Measurements from ENCODE around the gene FOXD2. TPM values are rescaled to one million over a fixed set of nuclear protein-coding genes. Genes with fewer than 3 reads are reported as not detected.

FOXD2 gene
- total RNA-seq, 1 experiment from 2014 or later, result 0.07 TPM

DNA sequence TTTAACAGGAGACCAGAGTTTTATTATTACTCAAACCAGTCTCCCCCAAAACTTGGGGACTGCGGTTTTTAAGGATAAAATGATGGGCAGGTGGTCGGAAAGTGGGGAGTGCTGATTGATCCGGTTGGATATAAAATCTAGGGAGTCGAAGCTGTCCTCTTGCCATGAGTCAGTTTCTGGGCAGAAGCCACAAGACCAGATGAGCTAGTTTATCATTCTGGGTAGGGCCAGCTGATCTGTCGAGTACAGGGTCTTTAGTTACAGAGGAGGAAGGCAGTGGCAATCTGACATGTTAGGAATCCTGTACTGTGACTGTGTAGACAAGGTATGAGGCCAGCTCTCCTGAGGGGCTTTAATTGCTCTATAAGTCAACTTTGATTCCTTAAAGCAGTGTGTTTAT, 44.7 kb upstream of the FOXD2 start:
- Mint-ChIP-seq H3K4me1 (no peaks in the 10 kb centered on the region), H3K36me3 (no peaks in the 10 kb centered on the region), H3K27ac (no peak overlapping the region), H3K4me3 (no peak overlapping the region), H3K27me3 (ENCODE audit: low read depth) (peaks cover 41% of the 10 kb centered on the region), H3K9me3 (no peaks in the 10 kb centered on the region)
- POLR2A ChIA-PET, result no interaction called here
- TF ChIP-seq, protein P1, sequence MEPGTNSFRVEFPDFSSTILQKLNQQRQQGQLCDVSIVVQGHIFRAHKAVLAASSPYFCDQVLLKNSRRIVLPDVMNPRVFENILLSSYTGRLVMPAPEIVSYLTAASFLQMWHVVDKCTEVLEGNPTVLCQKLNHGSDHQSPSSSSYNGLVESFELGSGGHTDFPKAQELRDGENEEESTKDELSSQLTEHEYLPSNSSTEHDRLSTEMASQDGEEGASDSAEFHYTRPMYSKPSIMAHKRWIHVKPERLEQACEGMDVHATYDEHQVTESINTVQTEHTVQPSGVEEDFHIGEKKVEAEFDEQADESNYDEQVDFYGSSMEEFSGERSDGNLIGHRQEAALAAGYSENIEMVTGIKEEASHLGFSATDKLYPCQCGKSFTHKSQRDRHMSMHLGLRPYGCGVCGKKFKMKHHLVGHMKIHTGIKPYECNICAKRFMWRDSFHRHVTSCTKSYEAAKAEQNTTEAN (CRISPR knock-in tag; IDR thresholded peaks at IDR 0.05), result no peak
- no peak for TF ChIP-seq ATF1 (CRISPR knock-in tag; IDR thresholded peaks at IDR 0.05)
- TF ChIP-seq, protein P2, sequence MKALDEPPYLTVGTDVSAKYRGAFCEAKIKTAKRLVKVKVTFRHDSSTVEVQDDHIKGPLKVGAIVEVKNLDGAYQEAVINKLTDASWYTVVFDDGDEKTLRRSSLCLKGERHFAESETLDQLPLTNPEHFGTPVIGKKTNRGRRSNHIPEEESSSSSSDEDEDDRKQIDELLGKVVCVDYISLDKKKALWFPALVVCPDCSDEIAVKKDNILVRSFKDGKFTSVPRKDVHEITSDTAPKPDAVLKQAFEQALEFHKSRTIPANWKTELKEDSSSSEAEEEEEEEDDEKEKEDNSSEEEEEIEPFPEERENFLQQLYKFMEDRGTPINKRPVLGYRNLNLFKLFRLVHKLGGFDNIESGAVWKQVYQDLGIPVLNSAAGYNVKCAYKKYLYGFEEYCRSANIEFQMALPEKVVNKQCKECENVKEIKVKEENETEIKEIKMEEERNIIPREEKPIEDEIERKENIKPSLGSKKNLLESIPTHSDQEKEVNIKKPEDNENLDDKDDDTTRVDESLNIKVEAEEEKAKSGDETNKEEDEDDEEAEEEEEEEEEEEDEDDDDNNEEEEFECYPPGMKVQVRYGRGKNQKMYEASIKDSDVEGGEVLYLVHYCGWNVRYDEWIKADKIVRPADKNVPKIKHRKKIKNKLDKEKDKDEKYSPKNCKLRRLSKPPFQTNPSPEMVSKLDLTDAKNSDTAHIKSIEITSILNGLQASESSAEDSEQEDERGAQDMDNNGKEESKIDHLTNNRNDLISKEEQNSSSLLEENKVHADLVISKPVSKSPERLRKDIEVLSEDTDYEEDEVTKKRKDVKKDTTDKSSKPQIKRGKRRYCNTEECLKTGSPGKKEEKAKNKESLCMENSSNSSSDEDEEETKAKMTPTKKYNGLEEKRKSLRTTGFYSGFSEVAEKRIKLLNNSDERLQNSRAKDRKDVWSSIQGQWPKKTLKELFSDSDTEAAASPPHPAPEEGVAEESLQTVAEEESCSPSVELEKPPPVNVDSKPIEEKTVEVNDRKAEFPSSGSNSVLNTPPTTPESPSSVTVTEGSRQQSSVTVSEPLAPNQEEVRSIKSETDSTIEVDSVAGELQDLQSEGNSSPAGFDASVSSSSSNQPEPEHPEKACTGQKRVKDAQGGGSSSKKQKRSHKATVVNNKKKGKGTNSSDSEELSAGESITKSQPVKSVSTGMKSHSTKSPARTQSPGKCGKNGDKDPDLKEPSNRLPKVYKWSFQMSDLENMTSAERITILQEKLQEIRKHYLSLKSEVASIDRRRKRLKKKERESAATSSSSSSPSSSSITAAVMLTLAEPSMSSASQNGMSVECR (CRISPR knock-in tag; IDR thresholded peaks at IDR 0.05; ENCODE audit: borderline replicate concordance), result no peak
- no peak for TF ChIP-seq GABPB1 (CRISPR knock-in tag; IDR thresholded peaks at IDR 0.05)
- no peak for TF ChIP-seq FOXP1 (CRISPR knock-in tag; IDR thresholded peaks at IDR 0.05; ENCODE audit: borderline replicate concordance)
- TF ChIP-seq, protein P3, sequence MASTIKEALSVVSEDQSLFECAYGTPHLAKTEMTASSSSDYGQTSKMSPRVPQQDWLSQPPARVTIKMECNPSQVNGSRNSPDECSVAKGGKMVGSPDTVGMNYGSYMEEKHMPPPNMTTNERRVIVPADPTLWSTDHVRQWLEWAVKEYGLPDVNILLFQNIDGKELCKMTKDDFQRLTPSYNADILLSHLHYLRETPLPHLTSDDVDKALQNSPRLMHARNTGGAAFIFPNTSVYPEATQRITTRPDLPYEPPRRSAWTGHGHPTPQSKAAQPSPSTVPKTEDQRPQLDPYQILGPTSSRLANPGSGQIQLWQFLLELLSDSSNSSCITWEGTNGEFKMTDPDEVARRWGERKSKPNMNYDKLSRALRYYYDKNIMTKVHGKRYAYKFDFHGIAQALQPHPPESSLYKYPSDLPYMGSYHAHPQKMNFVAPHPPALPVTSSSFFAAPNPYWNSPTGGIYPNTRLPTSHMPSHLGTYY (CRISPR knock-in tag; IDR thresholded peaks at IDR 0.05), result no peak
- no peak for TF ChIP-seq IRF2 (CRISPR knock-in tag; IDR thresholded peaks at IDR 0.05; ENCODE audit: borderline replicate concordance, low read depth)
- no peak for TF ChIP-seq ETV6 (CRISPR knock-in tag; IDR thresholded peaks at IDR 0.05)
- DNase-seq (ENCODE audit: low spot score), result no peak
- no peak for ATAC-seq
- CTCF ChIA-PET, result interaction anchor here (1.8 to 5.5 kb wide), 2 partner anchors 32 to 43 kb away, joined by 7 to 79 read pairs; partner anchors contain the start of gene FOXD2

DNA sequence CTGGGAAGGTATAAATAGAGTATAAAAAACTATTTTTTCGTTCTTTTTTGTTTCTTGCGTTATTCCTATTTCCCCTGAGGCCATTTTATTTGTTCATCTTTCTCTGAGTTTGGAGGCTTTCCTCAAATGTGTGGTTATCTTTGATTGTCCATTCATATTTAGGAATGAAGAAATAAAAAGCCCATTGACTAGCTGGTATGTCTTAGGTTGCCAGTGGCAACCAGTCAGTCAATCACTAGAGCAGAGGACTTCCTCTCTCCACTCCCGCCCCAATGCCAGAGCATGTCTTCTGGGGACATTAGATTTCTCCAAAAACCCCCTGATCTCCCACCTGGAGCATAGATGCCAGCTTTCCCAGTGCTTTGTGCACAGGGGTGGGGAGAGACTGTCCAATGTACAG, 42.4 kb upstream of the FOXD2 start:
- peaks cover 45% of the 10 kb centered on the region for H3K27me3 Mint-ChIP-seq (ENCODE audit: low read depth)
- CTCF ChIA-PET, result interaction anchor here (1.5 kb wide), 1 partner anchor 37 kb away, joined by 4 read pairs; no protein-coding TSS in a partner anchor

More for the DNA sequence above, 42.4 kb upstream of the FOXD2 start:
- H3K27ac Mint-ChIP-seq, result no peak overlapping the region
- ATAC-seq, result no peak
- POLR2A ChIA-PET, result no interaction called here
- H3K9me3 Mint-ChIP-seq, result no peaks in the 10 kb centered on the region
- no peaks in the 10 kb centered on the region for H3K4me1 Mint-ChIP-seq
- no peak overlapping the region for H3K4me3 Mint-ChIP-seq
- no peaks in the 10 kb centered on the region for H3K36me3 Mint-ChIP-seq
- no peak for DNase-seq (ENCODE audit: low spot score)
- TF ChIP-seq MXD4 (CRISPR knock-in tag; IDR thresholded peaks at IDR 0.05; ENCODE audit: borderline replicate concordance), result no peak
- TF ChIP-seq, protein P4, sequence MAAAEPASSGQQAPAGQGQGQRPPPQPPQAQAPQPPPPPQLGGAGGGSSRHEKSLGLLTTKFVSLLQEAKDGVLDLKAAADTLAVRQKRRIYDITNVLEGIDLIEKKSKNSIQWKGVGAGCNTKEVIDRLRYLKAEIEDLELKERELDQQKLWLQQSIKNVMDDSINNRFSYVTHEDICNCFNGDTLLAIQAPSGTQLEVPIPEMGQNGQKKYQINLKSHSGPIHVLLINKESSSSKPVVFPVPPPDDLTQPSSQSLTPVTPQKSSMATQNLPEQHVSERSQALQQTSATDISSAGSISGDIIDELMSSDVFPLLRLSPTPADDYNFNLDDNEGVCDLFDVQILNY (CRISPR knock-in tag; IDR thresholded peaks at IDR 0.05), result no peak
- TF ChIP-seq JAZF1 (CRISPR knock-in tag; IDR thresholded peaks at IDR 0.05), result no peak
- no peak for TF ChIP-seq FOXP1 (CRISPR knock-in tag; IDR thresholded peaks at IDR 0.05; ENCODE audit: borderline replicate concordance)
- TF ChIP-seq, protein P5, sequence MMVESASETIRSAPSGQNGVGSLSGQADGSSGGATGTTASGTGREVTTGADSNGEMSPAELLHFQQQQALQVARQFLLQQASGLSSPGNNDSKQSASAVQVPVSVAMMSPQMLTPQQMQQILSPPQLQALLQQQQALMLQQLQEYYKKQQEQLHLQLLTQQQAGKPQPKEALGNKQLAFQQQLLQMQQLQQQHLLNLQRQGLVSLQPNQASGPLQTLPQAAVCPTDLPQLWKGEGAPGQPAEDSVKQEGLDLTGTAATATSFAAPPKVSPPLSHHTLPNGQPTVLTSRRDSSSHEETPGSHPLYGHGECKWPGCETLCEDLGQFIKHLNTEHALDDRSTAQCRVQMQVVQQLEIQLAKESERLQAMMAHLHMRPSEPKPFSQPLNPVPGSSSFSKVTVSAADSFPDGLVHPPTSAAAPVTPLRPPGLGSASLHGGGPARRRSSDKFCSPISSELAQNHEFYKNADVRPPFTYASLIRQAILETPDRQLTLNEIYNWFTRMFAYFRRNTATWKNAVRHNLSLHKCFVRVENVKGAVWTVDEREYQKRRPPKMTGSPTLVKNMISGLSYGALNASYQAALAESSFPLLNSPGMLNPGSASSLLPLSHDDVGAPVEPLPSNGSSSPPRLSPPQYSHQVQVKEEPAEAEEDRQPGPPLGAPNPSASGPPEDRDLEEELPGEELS (CRISPR knock-in tag; IDR thresholded peaks at IDR 0.05), result no peak
- TF ChIP-seq NR3C1 (CRISPR knock-in tag; conservative IDR thresholded peaks at IDR 0.05; ENCODE audit: low read depth), result no peak

Measured in WTC11 (cell line).